Liver (tissue), 3 donors: ENCODE results near the gene ZBTB47.

ENCODE experiments used
- CTCF ChIP-seq: fragments of 150-350 bp; IDR thresholded peaks from 2 replicates; pipeline ENCODE4 v1.5.1; 2017; ENCODE audit warnings: improper control_type of control experiment, low read depth, low read length; ENCODE audit not compliant: missing input control
- EGR1 ChIP-seq, 2 donors: IDR thresholded peaks; 2 replicates each; pipeline ENCODE4 v1.6.1; 2016 to 2018; ENCODE audit warnings: antibody characterized with exemption in 2 of 2, low read depth in 2 of 2
- JUND ChIP-seq, 2 donors: IDR thresholded peaks; 2 replicates each; pipeline ENCODE4 v1.6.1; 2016; ENCODE audit warnings: antibody characterized with exemption in 2 of 2
- MAX ChIP-seq: IDR thresholded peaks from 2 replicates; pipeline ENCODE4 v1.6.1; 2016; ENCODE audit warnings: antibody characterized with exemption
- RXRA ChIP-seq, 2 donors: IDR thresholded peaks; 2 replicates each; pipeline ENCODE4 v1.6.1; 2017 to 2018; ENCODE audit warnings: antibody characterized with exemption in 2 of 2, mild to moderate bottlenecking in 1 of 2
- TF ChIP-seq, protein P1 (sequence below): IDR thresholded peaks from 2 replicates; pipeline ENCODE4 v1.6.1; 2016; ENCODE audit warnings: antibody characterized with exemption, mild to moderate bottlenecking
- donor health status: healthy.
- donor health status: healthy.

DNA sequence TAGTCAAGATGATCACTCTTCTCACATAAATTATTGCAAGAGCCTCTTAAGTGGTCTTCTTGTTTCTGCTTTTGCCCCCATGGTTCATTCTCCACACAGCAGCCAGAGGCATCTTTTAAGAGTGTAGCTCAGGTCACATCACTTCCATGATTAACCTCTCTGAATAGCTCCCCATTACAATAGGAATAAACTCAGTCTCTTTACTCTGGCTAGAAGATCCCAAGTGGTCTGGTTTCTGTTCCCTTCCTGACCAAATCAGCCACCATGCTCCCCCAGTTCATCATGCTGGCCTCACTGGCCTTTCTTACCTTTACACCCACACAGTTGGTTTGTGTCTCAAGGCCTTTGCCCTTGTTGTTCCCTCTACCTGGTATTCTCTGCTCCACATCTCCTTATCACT, 40.9 kb downstream of the ZBTB47 start:
- TF ChIP-seq CTCF (no peak), EGR1 (IDR thresholded peaks at IDR 0.05; ENCODE audit: low read depth in 2 of 2) (no peak), JUND (IDR thresholded peaks at IDR 0.05) (no peak), RXRA (IDR thresholded peaks at IDR 0.05) (no peak), MAX (no peak)
- TF ChIP-seq, protein P1, sequence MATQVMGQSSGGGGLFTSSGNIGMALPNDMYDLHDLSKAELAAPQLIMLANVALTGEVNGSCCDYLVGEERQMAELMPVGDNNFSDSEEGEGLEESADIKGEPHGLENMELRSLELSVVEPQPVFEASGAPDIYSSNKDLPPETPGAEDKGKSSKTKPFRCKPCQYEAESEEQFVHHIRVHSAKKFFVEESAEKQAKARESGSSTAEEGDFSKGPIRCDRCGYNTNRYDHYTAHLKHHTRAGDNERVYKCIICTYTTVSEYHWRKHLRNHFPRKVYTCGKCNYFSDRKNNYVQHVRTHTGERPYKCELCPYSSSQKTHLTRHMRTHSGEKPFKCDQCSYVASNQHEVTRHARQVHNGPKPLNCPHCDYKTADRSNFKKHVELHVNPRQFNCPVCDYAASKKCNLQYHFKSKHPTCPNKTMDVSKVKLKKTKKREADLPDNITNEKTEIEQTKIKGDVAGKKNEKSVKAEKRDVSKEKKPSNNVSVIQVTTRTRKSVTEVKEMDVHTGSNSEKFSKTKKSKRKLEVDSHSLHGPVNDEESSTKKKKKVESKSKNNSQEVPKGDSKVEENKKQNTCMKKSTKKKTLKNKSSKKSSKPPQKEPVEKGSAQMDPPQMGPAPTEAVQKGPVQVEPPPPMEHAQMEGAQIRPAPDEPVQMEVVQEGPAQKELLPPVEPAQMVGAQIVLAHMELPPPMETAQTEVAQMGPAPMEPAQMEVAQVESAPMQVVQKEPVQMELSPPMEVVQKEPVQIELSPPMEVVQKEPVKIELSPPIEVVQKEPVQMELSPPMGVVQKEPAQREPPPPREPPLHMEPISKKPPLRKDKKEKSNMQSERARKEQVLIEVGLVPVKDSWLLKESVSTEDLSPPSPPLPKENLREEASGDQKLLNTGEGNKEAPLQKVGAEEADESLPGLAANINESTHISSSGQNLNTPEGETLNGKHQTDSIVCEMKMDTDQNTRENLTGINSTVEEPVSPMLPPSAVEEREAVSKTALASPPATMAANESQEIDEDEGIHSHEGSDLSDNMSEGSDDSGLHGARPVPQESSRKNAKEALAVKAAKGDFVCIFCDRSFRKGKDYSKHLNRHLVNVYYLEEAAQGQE = no peak
